H9 (cell line): ENCODE results near the gene RNGTT. TPM values are rescaled to one million over a fixed set of nuclear protein-coding genes. Genes with fewer than 3 reads are reported as not detected.

Experiments used
- DNase-seq: peaks from one replicate; pipeline ENCODE4 v3.0.0-alpha.2; 2017
- H2AFZ ChIP-seq: one replicate; pipeline ENCODE4 v1.6.1; 2013; ENCODE audit warnings: mild to moderate bottlenecking, low read length, control low read depth, moderate library complexity
- H2AK5ac ChIP-seq: 2 replicates; pipeline ENCODE4 v1.6.1; 2013; ENCODE audit warnings: low read length, control low read depth, mixed read lengths; ENCODE audit not compliant: insufficient read length
- H2BK120ac ChIP-seq: one replicate; pipeline ENCODE4 v1.6.1; 2013; ENCODE audit warnings: low read depth, mild to moderate bottlenecking, low read length, control low read depth, inconsistent platforms; ENCODE audit not compliant: poor library complexity, severe bottlenecking
- H2BK12ac ChIP-seq: 2 replicates; pipeline ENCODE4 v1.6.1; 2013; ENCODE audit warnings: low read length, control low read depth, mixed read lengths, low read depth; ENCODE audit not compliant: insufficient read length
- H2BK15ac ChIP-seq: 2 replicates; pipeline ENCODE4 v1.6.1; 2013; ENCODE audit warnings: low read depth, low read length, control low read depth
- H2BK20ac ChIP-seq: one replicate; pipeline ENCODE4 v1.6.1; 2013; ENCODE audit warnings: low read depth, mild to moderate bottlenecking, low read length, control low read depth, inconsistent platforms; ENCODE audit not compliant: poor library complexity, severe bottlenecking
- H2BK5ac ChIP-seq: 2 replicates; pipeline ENCODE4 v1.6.1; 2013; ENCODE audit warnings: low read length, control low read depth, mixed read lengths; ENCODE audit not compliant: insufficient read length
- H3K14ac ChIP-seq: 2 replicates; pipeline ENCODE4 v1.6.1; 2013; ENCODE audit warnings: low read length, control low read depth; ENCODE audit not compliant: insufficient read depth
- H3K18ac ChIP-seq: 2 replicates; pipeline ENCODE4 v1.6.1; 2013; ENCODE audit warnings: low read depth, mild to moderate bottlenecking, mixed read lengths, low read length, control low read depth; ENCODE audit not compliant: insufficient read length
- H3K23ac ChIP-seq: 2 replicates; pipeline ENCODE4 v1.6.1; 2013; ENCODE audit warnings: low read length, control low read depth, mixed read lengths, low read depth; ENCODE audit not compliant: insufficient read length
- H3K23me2 ChIP-seq: 2 replicates; pipeline ENCODE4 v1.6.1; 2013; ENCODE audit warnings: low read depth, mild to moderate bottlenecking, mixed read lengths, low read length, control low read depth; ENCODE audit not compliant: insufficient read length, poor library complexity, severe bottlenecking
- H3K27ac ChIP-seq: 2 replicates; pipeline ENCODE4 v1.5.1; 2013; ENCODE audit warnings: low read length, control low read depth, mixed read lengths, low read depth; ENCODE audit not compliant: insufficient read length
- H3K27me3 ChIP-seq: 2 replicates; pipeline ENCODE4 v1.6.1; 2013; ENCODE audit warnings: low read length, control low read depth, inconsistent platforms; ENCODE audit not compliant: insufficient read depth
- H3K4ac ChIP-seq: 2 replicates; pipeline ENCODE4 v1.6.1; 2013; ENCODE audit warnings: low read depth, mild to moderate bottlenecking, control low read depth, inconsistent platforms, low read length, moderate library complexity
- H3K4me1 ChIP-seq: 2 replicates; pipeline ENCODE4 v1.6.1; 2013; ENCODE audit warnings: low read length, control low read depth, inconsistent platforms; ENCODE audit not compliant: insufficient read depth
- H3K4me2 ChIP-seq: 2 replicates; pipeline ENCODE4 v1.6.1; 2013; ENCODE audit warnings: low read length, control low read depth, mixed read lengths; ENCODE audit not compliant: insufficient read length, insufficient read depth
- H3K56ac ChIP-seq: 2 replicates; pipeline ENCODE4 v1.6.1; 2013; ENCODE audit warnings: low read depth, mild to moderate bottlenecking, mixed read lengths, low read length, control low read depth; ENCODE audit not compliant: insufficient read length
- H3K79me1 ChIP-seq: 2 replicates; pipeline ENCODE4 v1.6.1; 2013; ENCODE audit warnings: low read depth, mild to moderate bottlenecking, moderate library complexity, low read length, control low read depth, inconsistent platforms; ENCODE audit not compliant: insufficient read depth, poor library complexity, severe bottlenecking
- H3K79me2 ChIP-seq: 2 replicates; pipeline ENCODE4 v1.6.1; 2013; ENCODE audit warnings: low read length, control low read depth, inconsistent platforms; ENCODE audit not compliant: insufficient read depth
- H3K9ac ChIP-seq: 2 replicates; pipeline ENCODE4 v1.6.1; 2013; ENCODE audit warnings: low read length, control low read depth, mixed read lengths; ENCODE audit not compliant: insufficient read length; ENCODE audit errors: extremely low read depth
- H3K9me3 ChIP-seq: one replicate; pipeline ENCODE4 v1.6.1; 2013; ENCODE audit warnings: low read depth, low read length, inconsistent platforms; ENCODE audit not compliant: control insufficient read depth
- H3T11ph ChIP-seq: one replicate; pipeline ENCODE4 v1.6.1; 2013; ENCODE audit warnings: mild to moderate bottlenecking, low read length, control low read depth, inconsistent platforms
- H4K20me1 ChIP-seq: one replicate; pipeline ENCODE4 v1.6.1; 2013; ENCODE audit not compliant: control insufficient read depth, insufficient read length, insufficient read depth
- H4K5ac ChIP-seq: 2 replicates; pipeline ENCODE4 v1.6.1; 2013; ENCODE audit warnings: low read depth, mild to moderate bottlenecking, mixed read lengths, low read length, control low read depth; ENCODE audit not compliant: insufficient read length
- H4K8ac ChIP-seq: replicated peaks from 2 replicates; pipeline ENCODE4 v1.6.1; 2013; ENCODE audit warnings: low read length, control low read depth, mixed read lengths, low read depth; ENCODE audit not compliant: insufficient read length
- H4K91ac ChIP-seq: 2 replicates; pipeline ENCODE4 v1.6.1; 2013; ENCODE audit warnings: low read depth, mild to moderate bottlenecking, moderate library complexity, mixed read lengths, low read length, control low read depth; ENCODE audit not compliant: insufficient read length
- H3K27ac Mint-ChIP-seq, 3 experiments: 2 replicates in 2 of 3; 3 replicates in 1 of 3; pipeline ENCODE4 v1.8.0; 2020 to 2021; ENCODE audit warnings: mixed read lengths in 3 of 3, mild to moderate bottlenecking in 1 of 3, moderate library complexity in 1 of 3
- H3K27me3 Mint-ChIP-seq: 2 replicates; pipeline ENCODE4 v1.8.0; 2021; ENCODE audit warnings: low read depth, mild to moderate bottlenecking, moderate library complexity, mixed read lengths
- H3K36me3 Mint-ChIP-seq, 3 experiments: 2 replicates in 2 of 3; 3 replicates in 1 of 3; pipeline ENCODE4 v1.8.0; 2020 to 2021; ENCODE audit warnings: low read depth in 3 of 3, mixed read lengths in 3 of 3; ENCODE audit not compliant: insufficient read depth in 1 of 3
- H3K4me1 Mint-ChIP-seq, 2 experiments: 2 replicates each; pipeline ENCODE4 v1.8.0; 2020; ENCODE audit warnings: mixed read lengths in 2 of 2
- H3K4me3 Mint-ChIP-seq, 2 experiments: 2 replicates in 1 of 2; 3 replicates in 1 of 2; pipeline ENCODE4 v1.8.0; 2020 to 2021; ENCODE audit warnings: mild to moderate bottlenecking in 2 of 2, mixed read lengths in 2 of 2, moderate library complexity in 1 of 2
- H3K9me3 Mint-ChIP-seq, 2 experiments: 2 replicates in 1 of 2; 3 replicates in 1 of 2; pipeline ENCODE4 v1.8.0; 2020; ENCODE audit warnings: mild to moderate bottlenecking in 2 of 2, mixed read lengths in 2 of 2, moderate library complexity in 1 of 2
- CTCF ChIP-seq: fragments of 200-600 bp; sonication (generic); conservative IDR thresholded peaks from 3 replicates; pipeline ENCODE4 v1.8.0; 2021; ENCODE audit warnings: antibody characterized with exemption, mild to moderate bottlenecking
- WGBS: extraction: QIAGEN DNeasy Blood & Tissue Kit; methylation state at CpG from one replicate; pipeline ENCODE4 v1.1.7; 2013; ENCODE audit warnings: missing lambda C conversion rate, low lambda C conversion rate, mixed read lengths; ENCODE audit not compliant: insufficient read length; ENCODE audit errors: extremely low coverage; 5-methylcytosine and 5-hydroxymethylcytosine counted together
- total RNA-seq: library from RNA; stranded (reverse); gene quantifications from 2 replicates; pipeline ENCODE4 v1.2.1, GENCODE V29; 2021

RNGTT gene
- total RNA-seq, 1 experiment from 2014 or later, result 20.5 TPM

GRCh38 chr6:88992741-88993552, 29.5 kb upstream of the RNGTT start:
- Mint-ChIP-seq H3K4me1 (peaks cover 3 to 6% of the 10 kb centered on the region in 2 experiments), H3K27me3 (no peaks in the 10 kb centered on the region), H3K4me3 (no peak overlapping the region), H3K27ac (no peak overlapping the region), H3K9me3 (no peaks in the 10 kb centered on the region), H3K36me3 (no peaks in the 10 kb centered on the region)
- no peak overlapping the region for H2BK5ac ChIP-seq
- no peak overlapping the region for H3K23ac ChIP-seq
- no peak overlapping the region for H2BK12ac ChIP-seq
- H3K9ac ChIP-seq, result no peak overlapping the region
- H2BK20ac ChIP-seq, result no peak overlapping the region
- no CpG with 5 or more reads among the region's 1 CpG for WGBS
- H4K8ac ChIP-seq, result no peak overlapping the region
- no peak overlapping the region for H3K4ac ChIP-seq
- TF ChIP-seq CTCF, result no peak
- no peaks in the 10 kb centered on the region for H3K79me2 ChIP-seq
- H2AFZ ChIP-seq, result no peak overlapping the region
- no peak overlapping the region for H2AK5ac ChIP-seq
- no peaks in the 10 kb centered on the region; the same call in 1 of the 2 replicates for H3K4me1 ChIP-seq
- no peaks in the 10 kb centered on the region for H3K27me3 ChIP-seq
- no peak overlapping the region for H3K27ac ChIP-seq
- H3T11ph ChIP-seq, result no peak overlapping the region
- no peak overlapping the region for H2BK120ac ChIP-seq
- H3K56ac ChIP-seq, result no peak overlapping the region
- H4K20me1 ChIP-seq, result no peaks in the 10 kb centered on the region
- H2BK15ac ChIP-seq, result no peak overlapping the region
- no peaks in the 10 kb centered on the region for H3K79me1 ChIP-seq
- no peak overlapping the region for H4K91ac ChIP-seq
- H3K9me3 ChIP-seq, result no peaks in the 10 kb centered on the region
- H3K23me2 ChIP-seq, result no peaks in the 10 kb centered on the region
- no peak overlapping the region for H3K4me2 ChIP-seq
- DNase-seq, result no peak
- no peak overlapping the region for H4K5ac ChIP-seq
- H3K18ac ChIP-seq, result no peak overlapping the region
- no peak overlapping the region for H3K14ac ChIP-seq
